Upper lobe of right lung (tissue), 1 donor: ENCODE results near the gene ABCF3. TPM values are rescaled to one million over a fixed set of nuclear protein-coding genes. Genes with fewer than 3 reads are reported as not detected.
A peak's percentile ranks its signal among the peaks of the same experiment; 100 is the strongest.

Experiments used
- ATAC-seq: fragments of 200-7000 bp; cut with Tn5 transposase; one replicate; pipeline ENCODE4 v1.9.1; 2020; ENCODE audit warnings: mild to moderate bottlenecking, moderate library complexity
- DNase-seq: peaks from one replicate; pipeline ENCODE4 v3.0.0-alpha.2; 2020
- H3K27ac ChIP-seq: fragments of 200-600 bp; one replicate; pipeline ENCODE4 v1.8.0; 2022
- H3K27me3 ChIP-seq: fragments of 200-600 bp; one replicate; pipeline ENCODE4 v1.8.0; 2022; ENCODE audit warnings: mild to moderate bottlenecking
- H3K36me3 ChIP-seq: fragments of 200-600 bp; one replicate; pipeline ENCODE4 v1.8.0; 2022
- H3K4me1 ChIP-seq: fragments of 200-600 bp; one replicate; pipeline ENCODE4 v1.8.0; 2022
- H3K4me3 ChIP-seq: fragments of 200-600 bp; one replicate; pipeline ENCODE4 v1.8.0; 2022; ENCODE audit warnings: mild to moderate bottlenecking
- H3K9me3 ChIP-seq: fragments of 200-600 bp; one replicate; pipeline ENCODE4 v1.8.0; 2022
- CTCF ChIP-seq: fragments of 200-600 bp; IDR thresholded peaks from one replicate; pipeline ENCODE4 v1.8.0; 2022; ENCODE audit warnings: antibody characterized with exemption
- intact Hi-C: fragments of 100-400 bp; cut with DNase I; formaldehyde crosslinking; loops from one replicate; pipeline ENCODE4 v1.11.0; 2022
- total RNA-seq: library from RNA; stranded (reverse); fragmentation: NEBNext Ultra II Directional; extraction: Animal tissue kit (Norgen Biotek cat#: 25700); gene quantifications from one replicate; pipeline ENCODE4 v1.2.1, GENCODE V29; 2021
- donor health status: DM: no; HTN: yes; CAD: no; lungs with severe emphysema.

ABCF3 gene
- total RNA-seq, 1 donor from 2014 or later: 60.9 TPM

GRCh38 chr3:184184546-184185230 lies 1.3 kb upstream of the ABCF3 start:
- Histone ChIP-seq H3K4me1 (peaks cover 19% of the 10 kb centered on the region), H3K36me3 (peaks cover 66% of the 10 kb centered on the region), H3K27me3 (no peaks in the 10 kb centered on the region), H3K4me3 (no peak overlapping the region), H3K27ac (peak overlapping the region; percentile 80), H3K9me3 (no peaks in the 10 kb centered on the region)
- DNase-seq: no peak
- intact Hi-C loops: no loop called here
- no peak for ATAC-seq
- TF ChIP-seq CTCF: no peak

GRCh38 chr3:184185461-184186183 lies 377 bp upstream of the ABCF3 start:
- DNase-seq (peak; percentile 100), ATAC-seq (peak; percentile 98)
- intact Hi-C loops: no loop called here
- no peak for TF ChIP-seq CTCF
- H3K27ac ChIP-seq: peak overlapping the region; percentile 84
- no peaks in the 10 kb centered on the region for H3K9me3 ChIP-seq
- H3K4me1 ChIP-seq: peaks cover 19% of the 10 kb centered on the region
- no peaks in the 10 kb centered on the region for H3K27me3 ChIP-seq
- peak overlapping the region; percentile 84 for H3K4me3 ChIP-seq
- H3K36me3 ChIP-seq: peaks cover 66% of the 10 kb centered on the region

- H3K36me3 ChIP-seq: peaks cover 66% of the 10 kb centered on the region
- TF ChIP-seq CTCF: no peak
- H3K4me3 ChIP-seq: peak overlapping the region; percentile 84
- DNase-seq (no peak), ATAC-seq (no peak)
- no peaks in the 10 kb centered on the region for H3K27me3 ChIP-seq
- no peaks in the 10 kb centered on the region for H3K9me3 ChIP-seq
- peaks cover 19% of the 10 kb centered on the region for H3K4me1 ChIP-seq
- intact Hi-C loops: no loop called here
- H3K27ac ChIP-seq: peak overlapping the region; percentile 84
Observed at GRCh38 chr3:184186902-184187207, 856 bp downstream of the ABCF3 start.

GRCh38 chr3:184188080-184188479 lies 2.1 kb downstream of the ABCF3 start:
- peaks cover 19% of the 10 kb centered on the region for H3K4me1 ChIP-seq

GRCh38 chr3:184189421-184189820 lies 3.4 kb downstream of the ABCF3 start:
- Histone ChIP-seq H3K27ac (no peak overlapping the region), H3K27me3 (no peaks in the 10 kb centered on the region), H3K36me3 (peaks cover 66% of the 10 kb centered on the region), H3K9me3 (no peaks in the 10 kb centered on the region), H3K4me1 (peaks cover 19% of the 10 kb centered on the region), H3K4me3 (no peak overlapping the region)
- ATAC-seq (no peak), DNase-seq (no peak)
- TF ChIP-seq CTCF: no peak
- intact Hi-C loops: no loop called here

More at GRCh38 chr3:184188080-184188479, 2.1 kb downstream of the ABCF3 start:
- no peak overlapping the region for H3K4me3 ChIP-seq
- ATAC-seq: no peak
- no peak for DNase-seq
- intact Hi-C loops: no loop called here
- H3K36me3 ChIP-seq: peaks cover 66% of the 10 kb centered on the region
- H3K27ac ChIP-seq: no peak overlapping the region
- no peak for TF ChIP-seq CTCF
- no peaks in the 10 kb centered on the region for H3K27me3 ChIP-seq
- no peaks in the 10 kb centered on the region for H3K9me3 ChIP-seq
